GM23248 (cell line): ENCODE results near the gene NELFB. TPM values are rescaled to one million over a fixed set of nuclear protein-coding genes. Genes with fewer than 3 reads are reported as not detected.

Experiments
- DNase-seq: peaks from one replicate; pipeline ENCODE4 v3.0.0-alpha.2; 2015
- H2AFZ ChIP-seq: fragments of 200-600 bp; sonication (generic); 2 replicates; pipeline ENCODE4 v1.6.1; 2016; ENCODE audit warnings: antibody characterized with exemption
- H3F3A ChIP-seq: fragments of 200-600 bp; sonication (generic); 2 replicates; pipeline ENCODE4 v1.6.1; 2016; ENCODE audit warnings: mild to moderate bottlenecking, antibody characterized with exemption, mixed run types; ENCODE audit not compliant: insufficient read depth
- H3K27ac ChIP-seq: fragments of 200-600 bp; sonication (generic); 2 replicates; pipeline ENCODE4 v1.5.1; 2016; ENCODE audit warnings: mild to moderate bottlenecking
- H3K27me3 ChIP-seq: fragments of 200-600 bp; sonication (generic); replicated peaks from 2 replicates; pipeline ENCODE4 v1.6.1; 2016; ENCODE audit warnings: mild to moderate bottlenecking; ENCODE audit not compliant: insufficient read depth
- H3K36me3 ChIP-seq: fragments of 200-600 bp; sonication (generic); 2 replicates; pipeline ENCODE4 v1.6.1; 2016; ENCODE audit warnings: low read depth, mild to moderate bottlenecking
- H3K4me1 ChIP-seq: fragments of 200-600 bp; sonication (generic); 2 replicates; pipeline ENCODE4 v1.6.1; 2016; ENCODE audit warnings: mild to moderate bottlenecking; ENCODE audit not compliant: insufficient read depth
- H3K4me2 ChIP-seq: fragments of 200-600 bp; sonication (generic); one replicate; pipeline ENCODE4 v1.6.1; 2016; ENCODE audit warnings: mild to moderate bottlenecking; ENCODE audit not compliant: unreplicated experiment
- H3K4me3 ChIP-seq: fragments of 200-600 bp; sonication (generic); 2 replicates; pipeline ENCODE4 v1.5.1; 2016; ENCODE audit warnings: mild to moderate bottlenecking
- H3K79me2 ChIP-seq: fragments of 200-600 bp; sonication (generic); 2 replicates; pipeline ENCODE4 v1.6.1; 2016; ENCODE audit warnings: mild to moderate bottlenecking; ENCODE audit not compliant: insufficient read depth
- H3K9ac ChIP-seq: fragments of 200-600 bp; sonication (generic); 2 replicates; pipeline ENCODE4 v1.6.1; 2016; ENCODE audit warnings: mild to moderate bottlenecking
- H3K9me2 ChIP-seq: fragments of 200-600 bp; sonication (generic); 2 replicates; pipeline ENCODE4 v1.6.1; 2016; ENCODE audit warnings: mixed run types, mild to moderate bottlenecking, moderate library complexity; ENCODE audit not compliant: insufficient read depth
- H3K9me3 ChIP-seq: fragments of 200-600 bp; sonication (generic); one replicate; pipeline ENCODE4 v1.6.1; 2017; ENCODE audit warnings: low read depth
- H4K20me1 ChIP-seq: fragments of 200-600 bp; sonication (generic); 2 replicates; pipeline ENCODE4 v1.6.0; 2016; ENCODE audit not compliant: insufficient read depth
- EZH2 ChIP-seq: fragments of 200-600 bp; sonication (generic); IDR thresholded peaks from 2 replicates; pipeline ENCODE4 v1.6.1; 2018; ENCODE audit warnings: antibody characterized with exemption, mild to moderate bottlenecking; ENCODE audit not compliant: insufficient read depth, poor library complexity, severe bottlenecking
- EZH2phosphoT487 ChIP-seq: fragments of 200-600 bp; sonication (generic); IDR thresholded peaks from 2 replicates; pipeline ENCODE4 v1.6.1; 2018; ENCODE audit warnings: antibody characterized with exemption, moderate library complexity, mild to moderate bottlenecking, low read depth; ENCODE audit not compliant: insufficient read depth
- WGBS, 2 experiments: methylation state at CpG; one replicate each; pipeline ENCODE4 v1.1.6; 2015 to 2017; ENCODE audit warnings: low lambda C conversion rate in 2 of 2, low coverage in 1 of 2; ENCODE audit errors: missing lambda C conversion rate in 2 of 2; 5-methylcytosine and 5-hydroxymethylcytosine counted together
- in situ Hi-C: fragments of 300-500 bp; cut with MboI; formaldehyde crosslinking; loops from 2 replicates; pipeline ENCODE4 v1.15.0; 2020
- polyA plus RNA-seq: library from polyadenylated mRNA; unstranded; fragments of >200 nt; fragmentation: Nextera tagmentation; extraction: Ambion mirVana; gene quantifications from 2 replicates; pipeline ENCODE4 v1.2.1, GENCODE V29; 2016
- total RNA-seq: library from RNA; depleted of rRNA; stranded (reverse); fragments of >200 nt; shearing (Covaris generic); gene quantifications from 2 replicates; pipeline ENCODE4 v1.2.3, GENCODE V29; 2014

NELFB gene
- total and polyA plus RNA-seq, 2 experiments from 2014 or later = 34.4 to 65.0 TPM

- Histone ChIP-seq H3K4me2 (peak overlapping the region; percentile 86), H3K79me2 (no peaks in the 10 kb centered on the region), H4K20me1 (no peaks in the 10 kb centered on the region), H3F3A (no peaks in the 10 kb centered on the region), H3K4me1 (peaks cover 8% of the 10 kb centered on the region), H3K9me2 (no peaks in the 10 kb centered on the region), H3K36me3 (no peaks in the 10 kb centered on the region; the same call in 1 of the 2 replicates), H2AFZ (no peak overlapping the region), H3K27ac (peak overlapping the region; percentile 23; the same call in 1 of the 2 replicates), H3K9me3 (no peaks in the 10 kb centered on the region), H3K9ac (peak overlapping the region; percentile 71), H3K4me3 (peak overlapping the region; percentile 78), H3K27me3 (no peaks in the 10 kb centered on the region)
- in situ Hi-C loops = no loop called here
- WGBS, 2 experiments = 48 to 58% methylated on average over 23 to 30 of the region's 30 CpGs
- DNase-seq = peak; percentile 63
- TF ChIP-seq EZH2phosphoT487 (no peak), EZH2 (no peak)
Measured at GRCh38 chr9:137276473-137277328, 21.6 kb downstream of the NELFB start.

- Histone ChIP-seq H4K20me1 (no peaks in the 10 kb centered on the region), H3K4me3 (peak within 1 kb of the TSS; percentile 78), H3K27ac (peak within 1 kb of the TSS; percentile 23; the same call in 1 of the 2 replicates), H3F3A (no peaks in the 10 kb centered on the region), H3K36me3 (no peaks in the 10 kb centered on the region; the same call in 1 of the 2 replicates), H3K9me3 (no peaks in the 10 kb centered on the region), H3K4me2 (peak within 1 kb of the TSS; percentile 86), H3K4me1 (peaks cover 8% of the 10 kb centered on the region), H3K79me2 (no peaks in the 10 kb centered on the region), H3K9ac (peak within 1 kb of the TSS; percentile 71), H3K27me3 (no peaks in the 10 kb centered on the region), H3K9me2 (no peaks in the 10 kb centered on the region), H2AFZ (peak within 1 kb of the TSS; percentile 11; the same call in 1 of the 2 replicates)
- peak; percentile 95 for DNase-seq
- in situ Hi-C loops = no loop called here
- no peak for TF ChIP-seq EZH2
- TF ChIP-seq EZH2phosphoT487 = no peak
- WGBS, 2 experiments = 5 to 6% methylated on average over 10 to 25 of the region's 25 CpGs
Measured at GRCh38 chr9:137277329-137278041, 22.4 kb downstream of the NELFB start, which contains the start of gene TOR4A. TOR4A (plus strand) TSS chr9:137277726; CDS start chr9:137278690, 964 bp downstream.

- DNase-seq = peak; percentile 62
- no peaks in the 10 kb centered on the region for H3K9me2 ChIP-seq
- H2AFZ ChIP-seq = peak overlapping the region; percentile 11; the same call in 1 of the 2 replicates
- in situ Hi-C loops = no loop called here
- no peaks in the 10 kb centered on the region for H3F3A ChIP-seq
- no peaks in the 10 kb centered on the region for H4K20me1 ChIP-seq
- peaks cover 8% of the 10 kb centered on the region for H3K4me1 ChIP-seq
- H3K9ac ChIP-seq = peak overlapping the region; percentile 71
- H3K4me2 ChIP-seq = peak overlapping the region; percentile 86
- H3K27ac ChIP-seq = peak overlapping the region; percentile 20; the same call in 1 of the 2 replicates
- peak overlapping the region; percentile 78 for H3K4me3 ChIP-seq
- TF ChIP-seq EZH2phosphoT487 (no peak), EZH2 (no peak)
- WGBS, 2 experiments = 5% methylated on average over 37 to 54 of the region's 54 CpGs
- H3K36me3 ChIP-seq = no peaks in the 10 kb centered on the region; the same call in 1 of the 2 replicates
- H3K79me2 ChIP-seq = no peaks in the 10 kb centered on the region
- no peaks in the 10 kb centered on the region for H3K9me3 ChIP-seq
- no peaks in the 10 kb centered on the region for H3K27me3 ChIP-seq
Measured at GRCh38 chr9:137278061-137278701, 23.1 kb downstream of the NELFB start.
